ENCODE data around the gene CDKN2B.
"Not testable (repeated sequence)": the region's sequence is repeated elsewhere in the genome, so short reads cannot be mapped to it uniquely, and the experiment has no call there.

CDKN2B gene

GRCh38 chr9:21970800-21971640 lies 38.1 kb downstream of the CDKN2B start:
- no peak overlapping the region for H3K4me3 Mint-ChIP-seq
- H3K27ac Mint-ChIP-seq = no peak overlapping the region
- peaks cover 100% of the 10 kb centered on the region for H3K27me3 Mint-ChIP-seq
- peaks cover 30% of the 10 kb centered on the region for H3K4me1 Mint-ChIP-seq
- peaks cover 10% of the 10 kb centered on the region for H3K9me3 Mint-ChIP-seq
- no peak for ATAC-seq
- H3K36me3 Mint-ChIP-seq = peaks cover 14% of the 10 kb centered on the region

- no peak for ATAC-seq
- peaks cover 30% of the 10 kb centered on the region for H3K4me1 Mint-ChIP-seq
- no peak overlapping the region for H3K27ac Mint-ChIP-seq
- H3K27me3 Mint-ChIP-seq = peaks cover 100% of the 10 kb centered on the region
- peaks cover 10% of the 10 kb centered on the region for H3K9me3 Mint-ChIP-seq
- H3K4me3 Mint-ChIP-seq = no peak overlapping the region
- peaks cover 14% of the 10 kb centered on the region for H3K36me3 Mint-ChIP-seq
Observed at GRCh38 chr9:21969951-21970799, 38.9 kb downstream of the CDKN2B start.

GRCh38 chr9:21969011-21969940 lies 39.8 kb downstream of the CDKN2B start:
- H3K36me3 Mint-ChIP-seq = peaks cover 14% of the 10 kb centered on the region
- peaks cover 10% of the 10 kb centered on the region for H3K9me3 Mint-ChIP-seq
- H3K27ac Mint-ChIP-seq = no peak overlapping the region
- ATAC-seq = no peak
- peak overlapping the region; percentile 55 for H3K4me3 Mint-ChIP-seq
- H3K4me1 Mint-ChIP-seq = peaks cover 28% of the 10 kb centered on the region
- peaks cover 100% of the 10 kb centered on the region for H3K27me3 Mint-ChIP-seq

GRCh38 chr9:21968331-21969010 lies 40.6 kb downstream of the CDKN2B start:
- Mint-ChIP-seq H3K4me3 (peak overlapping the region; percentile 55), H3K27me3 (peaks cover 100% of the 10 kb centered on the region), H3K36me3 (peaks cover 14% of the 10 kb centered on the region), H3K4me1 (peaks cover 20% of the 10 kb centered on the region), H3K27ac (no peak overlapping the region), H3K9me3 (peaks cover 10% of the 10 kb centered on the region)
- ATAC-seq = no peak

GRCh38 chr9:21967702-21968101 lies 41.4 kb downstream of the CDKN2B start:
- Mint-ChIP-seq H3K4me1 (peaks cover 17% of the 10 kb centered on the region), H3K27ac (no peak overlapping the region), H3K4me3 (peak overlapping the region; percentile 47), H3K9me3 (peaks cover 11% of the 10 kb centered on the region), H3K36me3 (peaks cover 14% of the 10 kb centered on the region), H3K27me3 (peaks cover 100% of the 10 kb centered on the region)
- ATAC-seq = no peak

GRCh38 chr9:21967169-21967568 lies 41.9 kb downstream of the CDKN2B start:
- Mint-ChIP-seq H3K4me3 (no peak overlapping the region), H3K36me3 (peaks cover 14% of the 10 kb centered on the region), H3K27me3 (peaks cover 100% of the 10 kb centered on the region), H3K4me1 (peaks cover 17% of the 10 kb centered on the region), H3K27ac (no peak overlapping the region), H3K9me3 (peaks cover 13% of the 10 kb centered on the region)
- ATAC-seq = no peak

GRCh38 chr9:21966140-21966851 lies 42.8 kb downstream of the CDKN2B start:
- Mint-ChIP-seq H3K36me3 (peaks cover 14% of the 10 kb centered on the region), H3K4me1 (peaks cover 17% of the 10 kb centered on the region), H3K9me3 (peaks cover 13% of the 10 kb centered on the region), H3K27me3 (peaks cover 93% of the 10 kb centered on the region), H3K27ac (no peak overlapping the region), H3K4me3 (no peak overlapping the region)
- ATAC-seq = no peak

GRCh38 chr9:21965401-21965951 lies 43.6 kb downstream of the CDKN2B start:
- Mint-ChIP-seq H3K36me3 (peaks cover 14% of the 10 kb centered on the region), H3K9me3 (peaks cover 13% of the 10 kb centered on the region), H3K27ac (peak overlapping the region; percentile 69), H3K4me3 (peak overlapping the region; percentile 71), H3K27me3 (peaks cover 89% of the 10 kb centered on the region), H3K4me1 (peaks cover 17% of the 10 kb centered on the region)
- peak; percentile 65 for ATAC-seq

GRCh38 chr9:21964925-21965385 lies 44.1 kb downstream of the CDKN2B start:
- Mint-ChIP-seq H3K27ac (peak overlapping the region; percentile 69), H3K27me3 (peaks cover 89% of the 10 kb centered on the region), H3K36me3 (peaks cover 10% of the 10 kb centered on the region), H3K4me1 (peaks cover 17% of the 10 kb centered on the region), H3K4me3 (peak overlapping the region; percentile 71), H3K9me3 (peaks cover 11% of the 10 kb centered on the region)
- ATAC-seq = peak; percentile 72

GRCh38 chr9:21961569-21961968 lies 47.5 kb downstream of the CDKN2B start:
- no peak for ATAC-seq
- H3K27ac Mint-ChIP-seq = no peak overlapping the region
- peaks cover 60% of the 10 kb centered on the region for H3K27me3 Mint-ChIP-seq
- peaks cover 3% of the 10 kb centered on the region for H3K9me3 Mint-ChIP-seq
- no peaks in the 10 kb centered on the region for H3K36me3 Mint-ChIP-seq
- no peak overlapping the region for H3K4me3 Mint-ChIP-seq
- peaks cover 17% of the 10 kb centered on the region for H3K4me1 Mint-ChIP-seq

GRCh38 chr9:21959268-21959667 lies 49.8 kb downstream of the CDKN2B start:
- not testable (repeated sequence) for H3K9me3 Mint-ChIP-seq, H3K4me1 Mint-ChIP-seq, ATAC-seq, H3K4me3 Mint-ChIP-seq, H3K36me3 Mint-ChIP-seq, H3K27ac Mint-ChIP-seq
- peaks cover 42% of the 10 kb centered on the region for H3K27me3 Mint-ChIP-seq

- Mint-ChIP-seq H3K36me3 (no peaks in the 10 kb centered on the region), H3K9me3 (peaks cover 3% of the 10 kb centered on the region), H3K27ac (no peak overlapping the region), H3K27me3 (peaks cover 42% of the 10 kb centered on the region), H3K4me3 (no peak overlapping the region), H3K4me1 (no peaks in the 10 kb centered on the region)
- ATAC-seq = no peak
Observed at GRCh38 chr9:21958833-21959232, 50.3 kb downstream of the CDKN2B start.
